Endometrial microvascular endothelial cells (primary cell): ENCODE data around the gene FOXL2NB. TPM values are rescaled to one million over a fixed set of nuclear protein-coding genes. Genes with fewer than 3 reads are reported as not detected.

ENCODE experiments used
- in situ Hi-C: cut with HindIII; loops from 2 replicates; pipeline ENCODE4 v1.10.0; 2017; ENCODE audit warnings: low sequenced_read_pairs, low pct_unique_long_range_greater_than_20kb; ENCODE audit errors: inconsistent ontology term
- total RNA-seq: library from RNA; depleted of rRNA; stranded (reverse); fragments of >200 nt; gene quantifications from one replicate; pipeline ENCODE4 v1.2.3, GENCODE V29; 2015; ENCODE audit errors: inconsistent ontology term

Gene FOXL2NB
- total RNA-seq, 1 donor from 2014 or later = not detected

DNA sequence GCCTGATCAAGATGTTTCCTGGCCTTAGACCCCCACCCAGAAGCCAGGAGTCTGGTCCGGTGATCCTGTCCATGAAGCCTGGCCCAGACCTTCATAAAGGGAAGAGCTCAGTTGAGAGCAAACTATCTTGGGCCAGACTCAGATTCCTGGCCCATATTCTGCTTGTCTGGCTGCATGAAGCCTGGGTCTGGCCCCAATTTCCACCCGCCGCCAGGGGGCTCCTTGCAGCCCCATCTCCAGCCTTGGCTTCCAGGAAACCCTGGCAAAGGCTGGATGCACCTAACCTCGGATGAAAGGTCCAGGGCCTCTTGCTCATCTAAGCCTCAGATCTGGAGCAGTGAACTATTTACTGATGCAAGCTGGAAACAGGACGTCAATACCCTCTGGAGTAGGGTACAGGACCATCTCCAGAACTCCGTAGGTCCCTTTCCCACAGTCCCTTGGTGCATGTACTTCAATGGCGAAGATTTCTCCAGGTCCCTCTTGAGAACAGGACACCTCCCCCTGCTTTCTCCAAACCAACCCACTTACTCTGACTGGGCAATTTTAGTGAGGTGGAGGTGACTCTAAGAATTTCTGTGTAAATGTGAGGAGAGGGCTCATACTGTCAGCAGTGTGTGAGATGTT is 5.6 kb upstream of the FOXL2NB start:
- in situ Hi-C loops = loop anchor here (25.0 kb wide), 1 partner anchor 396 kb away; the partner anchor contains the start of gene MRPS22

DNA sequence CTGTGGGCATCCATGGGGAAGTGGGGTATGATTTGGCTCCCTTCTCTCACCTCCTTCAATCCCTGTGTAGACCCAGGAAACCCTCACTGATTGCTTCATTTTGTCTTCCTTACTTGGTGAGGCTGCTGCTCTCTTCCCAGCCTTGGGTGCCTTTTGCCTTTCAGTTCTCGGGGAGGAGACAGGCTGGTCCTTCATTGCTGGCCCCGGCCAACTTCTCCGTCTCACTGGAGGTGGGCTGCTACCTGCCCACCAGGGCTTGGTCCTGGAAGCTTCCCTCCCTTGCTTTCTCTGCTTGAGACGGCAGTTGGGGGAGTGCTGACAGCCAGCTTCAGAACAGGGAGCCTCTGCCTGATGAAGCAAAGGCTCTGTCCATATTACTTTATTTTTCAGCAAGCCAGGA is 4.7 kb upstream of the FOXL2NB start:
- in situ Hi-C loops = loop anchor here (25.0 kb wide), 1 partner anchor 395 kb away; the partner anchor contains the start of gene MRPS22

DNA sequence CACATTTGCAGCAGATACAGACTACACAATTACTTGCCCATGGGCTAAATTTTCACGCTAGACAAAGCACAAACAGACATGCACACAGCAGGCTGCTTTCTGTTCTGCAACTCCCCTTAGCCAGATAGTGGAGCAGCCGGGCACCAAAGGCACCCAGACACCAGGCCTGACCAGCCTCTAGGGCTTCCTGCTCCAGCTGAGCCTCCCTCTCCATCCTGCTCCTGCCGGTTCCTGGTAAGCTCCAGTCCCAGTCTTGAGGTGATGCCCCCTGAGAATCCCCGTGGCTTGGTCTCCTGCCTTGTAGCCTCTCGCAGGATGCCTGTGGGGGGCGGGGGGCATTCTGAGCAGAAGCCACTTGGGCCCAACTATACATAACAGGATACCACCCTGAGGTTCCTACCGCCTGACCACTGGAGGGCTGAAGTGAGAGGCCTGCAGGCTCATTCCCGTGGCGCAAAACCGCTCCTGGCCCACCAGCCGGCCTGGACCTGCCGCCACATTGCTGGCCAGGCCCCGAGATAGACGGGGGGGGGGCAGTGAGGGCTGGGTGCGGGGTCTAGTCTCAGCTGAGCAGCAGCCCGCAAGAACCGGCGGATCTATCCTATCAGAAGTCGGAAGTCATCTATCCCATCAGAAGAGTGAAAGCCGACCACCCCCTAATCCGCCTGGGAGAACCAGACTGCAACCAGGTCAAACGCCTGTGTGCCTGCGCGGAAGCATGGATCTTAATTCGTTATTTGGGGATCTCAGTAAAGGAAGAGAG is 4.0 kb upstream of the FOXL2NB start:
- in situ Hi-C loops = loop anchor here (25.0 kb wide), 1 partner anchor 394 kb away; the partner anchor contains the start of gene MRPS22

DNA sequence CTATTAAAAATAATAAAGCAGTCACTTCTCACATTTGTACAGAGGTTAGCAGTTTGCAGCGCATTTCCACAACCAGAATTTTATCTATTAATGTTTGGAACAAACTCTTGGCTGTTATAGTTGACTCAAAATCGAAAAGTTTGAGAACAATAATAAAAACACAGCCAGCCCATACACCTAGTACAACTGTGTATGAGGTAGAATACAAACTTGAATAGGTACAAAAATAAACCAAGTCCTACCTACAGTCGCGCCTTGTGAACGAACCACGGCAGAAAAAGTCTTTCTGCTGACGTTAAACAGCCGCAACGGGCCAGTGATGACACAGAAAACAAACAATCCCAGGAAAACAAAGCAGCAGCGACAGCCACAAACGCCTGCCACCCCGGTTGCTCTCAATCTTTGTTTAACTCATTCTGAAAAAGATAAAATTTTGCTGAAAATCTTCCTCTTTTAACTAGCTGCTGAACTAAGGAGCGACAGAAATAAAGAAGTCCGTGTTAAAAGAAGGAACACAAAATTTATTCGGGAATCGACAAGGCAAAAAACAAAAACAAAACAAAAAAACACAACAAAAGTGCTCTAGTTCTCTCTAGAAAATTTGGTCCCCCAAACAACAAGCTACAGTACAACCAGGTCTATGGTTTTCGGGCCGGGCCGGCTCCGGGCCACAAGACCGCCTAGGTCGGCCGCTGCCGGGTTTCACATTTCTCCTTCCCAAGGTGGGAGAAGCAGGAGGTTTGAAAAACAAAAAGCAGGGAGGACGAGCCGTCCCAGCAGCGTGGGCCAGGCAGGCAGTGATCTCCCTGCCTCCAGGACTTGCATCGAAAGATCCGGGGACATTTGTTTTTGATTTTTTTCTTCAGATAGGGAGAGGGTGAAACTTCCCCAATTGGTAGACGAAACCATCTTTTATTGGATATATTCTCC is 3.0 kb upstream of the FOXL2NB start:
- in situ Hi-C loops = loop anchor here (25.0 kb wide), 1 partner anchor 393 kb away; the partner anchor contains the start of gene MRPS22

DNA sequence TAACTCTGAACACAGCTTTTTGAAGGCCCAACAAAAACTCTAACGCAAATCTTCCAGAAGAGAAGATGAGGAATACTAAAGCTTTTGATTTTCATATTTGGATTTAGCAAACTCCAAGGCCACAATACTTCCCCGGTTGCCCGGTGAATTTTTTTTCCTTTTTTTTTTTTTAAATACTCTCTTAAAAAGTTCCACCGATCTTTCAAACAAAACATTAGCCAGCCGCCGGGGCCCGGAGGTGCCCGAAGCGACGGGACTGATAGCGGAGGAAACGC is 2.4 kb upstream of the FOXL2NB start:
- in situ Hi-C loops = loop anchor here (25.0 kb wide), 1 partner anchor 393 kb away; the partner anchor contains the start of gene MRPS22

DNA sequence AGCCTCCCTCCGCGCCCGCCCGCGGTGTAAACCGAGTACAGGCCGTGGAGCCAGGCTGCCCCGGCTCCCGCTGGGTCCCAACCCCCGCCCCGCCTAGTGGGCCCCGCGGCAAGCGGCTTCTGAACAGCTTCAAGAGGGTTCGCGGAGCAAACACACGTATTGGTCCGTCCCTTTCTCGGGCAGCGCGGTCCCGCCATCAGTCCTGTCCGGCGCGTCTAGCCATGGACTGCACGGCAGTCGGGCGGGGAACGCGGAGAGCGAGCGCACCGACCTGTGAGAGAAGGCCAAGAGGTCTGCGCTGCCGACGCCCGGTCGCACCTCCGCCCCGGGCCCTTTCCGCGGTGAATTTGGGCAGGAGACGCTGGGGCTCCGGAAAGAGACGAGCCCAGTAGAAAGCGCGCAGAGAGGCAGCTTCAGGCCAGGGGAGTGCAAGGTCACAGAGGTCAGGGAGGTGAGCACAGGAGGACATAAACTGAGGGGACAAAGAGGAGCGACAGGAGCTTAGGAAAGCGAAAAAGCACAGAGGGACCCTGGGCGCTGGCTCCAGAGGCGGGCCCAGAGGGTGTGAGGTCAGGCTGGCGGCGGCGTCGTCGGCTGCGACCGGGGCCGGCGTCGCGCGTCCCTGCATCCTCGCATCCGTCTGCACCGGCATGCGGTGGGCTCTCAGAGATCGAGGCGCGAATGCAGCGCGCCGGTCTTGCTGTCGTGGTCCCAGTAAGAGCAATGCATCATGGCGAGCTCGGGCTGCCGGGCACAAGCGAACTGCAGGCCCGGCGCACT is 1.9 kb upstream of the FOXL2NB start:
- in situ Hi-C loops = loop anchor here (25.0 kb wide), 1 partner anchor 392 kb away; the partner anchor contains the start of gene MRPS22

DNA sequence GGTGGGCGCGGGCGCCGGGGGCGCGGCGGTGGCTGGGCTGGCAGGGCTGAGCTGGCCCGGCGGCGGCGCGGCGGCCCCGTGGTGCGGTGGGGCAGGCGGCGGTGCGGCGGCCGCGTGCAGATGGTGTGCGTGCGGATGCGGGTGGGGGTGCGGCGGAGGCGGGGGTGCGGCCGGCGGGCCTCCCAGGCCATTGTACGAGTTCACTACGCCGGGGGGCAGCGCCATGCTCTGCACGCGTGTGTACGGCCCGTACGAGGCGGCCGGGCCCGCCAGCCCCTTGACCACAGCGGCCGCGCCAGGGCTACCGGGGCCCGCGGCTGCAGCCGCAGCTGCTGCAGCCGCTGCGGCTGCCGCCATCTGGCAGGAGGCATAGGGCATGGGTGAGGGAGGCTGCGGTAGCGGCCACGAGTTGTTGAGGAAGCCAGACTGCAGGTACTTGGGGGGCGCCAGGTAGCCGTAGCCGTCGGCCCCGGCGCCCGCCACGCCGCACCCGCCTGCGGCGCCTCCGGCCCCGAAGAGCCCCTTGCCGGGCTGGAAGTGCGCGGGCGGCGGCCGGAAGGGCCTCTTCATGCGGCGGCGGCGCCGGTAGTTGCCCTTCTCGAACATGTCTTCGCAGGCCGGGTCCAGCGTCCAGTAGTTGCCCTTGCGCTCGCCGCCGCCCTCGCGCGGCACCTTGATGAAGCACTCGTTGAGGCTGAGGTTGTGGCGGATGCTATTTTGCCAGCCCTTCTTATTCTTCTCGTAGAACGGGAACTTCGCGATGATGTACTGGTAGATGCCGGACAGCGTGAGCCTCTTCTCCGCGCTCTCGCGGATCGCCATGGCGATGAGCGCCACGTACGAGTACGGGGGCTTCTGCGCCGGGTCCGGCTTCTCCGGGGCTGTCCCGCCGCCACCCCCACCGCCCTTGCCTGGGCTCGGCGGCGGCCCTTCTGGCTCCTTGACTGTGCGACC is 1.0 kb upstream of the FOXL2NB start:
- in situ Hi-C loops = loop anchor here (25.0 kb wide), 1 partner anchor 391 kb away; the partner anchor contains the start of gene MRPS22

DNA sequence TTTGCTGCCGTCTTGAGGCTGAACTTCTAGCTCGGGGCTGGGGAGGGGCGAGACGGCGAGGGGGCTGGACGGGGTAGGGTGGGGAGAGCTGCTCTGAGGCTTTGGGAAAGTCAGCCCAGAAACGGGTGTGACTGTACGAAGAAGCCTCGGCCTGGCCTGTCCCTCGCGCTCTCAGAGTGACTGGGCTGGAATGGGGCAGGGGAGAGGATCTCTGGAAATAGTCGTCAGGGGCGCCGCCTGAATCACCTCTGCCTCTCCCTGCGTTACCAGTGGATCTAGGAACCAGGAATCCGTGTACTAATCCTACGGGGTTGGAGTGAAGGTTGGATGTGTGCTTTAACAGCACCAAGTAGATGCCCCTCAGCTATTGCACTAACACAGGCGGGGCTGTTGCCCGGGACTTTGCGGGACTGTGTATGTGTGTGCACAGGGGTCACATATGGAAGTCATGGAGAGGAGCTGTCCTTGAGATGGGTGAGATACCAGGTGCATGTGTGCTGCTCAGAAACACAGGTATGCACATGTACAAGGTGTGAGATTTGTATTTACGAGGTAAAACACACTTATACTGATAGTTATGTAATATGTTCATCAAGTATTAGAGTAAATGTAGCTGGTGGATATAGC is 591 bp downstream of the FOXL2NB start:
- in situ Hi-C loops = loop anchor here (25.0 kb wide), 1 partner anchor 390 kb away; the partner anchor contains the start of gene MRPS22

DNA sequence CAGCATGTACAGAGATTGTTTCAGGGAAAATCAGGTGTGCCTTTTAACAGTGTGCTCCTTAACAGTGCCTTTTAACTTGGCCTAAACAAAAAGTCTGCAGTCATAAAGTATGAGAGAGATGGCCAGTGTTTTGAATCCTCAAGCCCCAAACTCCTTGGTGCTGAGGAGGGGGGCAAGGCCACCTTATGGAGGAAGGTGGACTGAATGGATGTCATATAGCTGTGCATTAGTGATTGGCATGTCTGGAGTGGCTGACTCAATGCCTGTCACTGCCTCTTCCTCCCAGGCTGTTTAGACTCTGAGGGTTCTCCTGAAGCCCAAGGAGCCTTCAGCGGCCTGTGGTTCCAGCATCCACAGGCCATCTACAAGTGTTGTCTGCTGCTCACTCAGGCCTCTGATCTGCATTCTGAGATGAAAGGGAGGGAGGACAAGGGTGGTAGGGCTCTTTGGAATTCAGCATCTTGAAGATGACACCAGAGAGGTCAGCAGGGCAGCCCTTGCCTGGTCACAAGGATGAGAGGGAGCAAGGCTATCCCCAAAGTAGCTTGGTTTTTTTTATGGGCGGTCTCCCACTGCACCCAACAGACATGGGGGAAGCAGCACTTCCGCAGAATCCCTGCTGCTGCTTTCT is 1.5 kb downstream of the FOXL2NB start:
- in situ Hi-C loops = loop anchor here (25.0 kb wide), 1 partner anchor 389 kb away; the partner anchor contains the start of gene MRPS22

DNA sequence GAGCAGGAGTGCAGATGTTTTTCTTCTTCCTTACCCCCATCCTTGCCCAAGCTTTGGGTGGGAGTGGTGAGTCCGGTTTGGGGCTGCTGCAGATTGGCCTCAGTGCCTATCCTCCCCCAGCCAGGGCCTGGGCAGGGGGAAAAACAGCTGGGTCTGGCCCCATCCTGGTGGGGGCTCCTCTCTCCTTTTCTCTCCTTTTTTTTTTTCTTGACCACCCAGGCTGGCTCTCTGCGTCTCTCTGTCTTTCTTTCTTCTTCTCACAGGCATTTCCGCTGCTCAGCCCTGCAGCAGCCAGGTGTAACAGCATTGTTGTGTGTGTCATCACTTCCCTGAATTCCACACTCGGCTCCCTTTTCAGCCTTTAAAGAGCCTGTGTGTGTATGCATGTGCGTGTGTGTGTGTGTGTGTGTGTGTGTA is 2.0 kb downstream of the FOXL2NB start:
- in situ Hi-C loops = loop anchor here (25.0 kb wide), 1 partner anchor 388 kb away; the partner anchor contains the start of gene MRPS22

DNA sequence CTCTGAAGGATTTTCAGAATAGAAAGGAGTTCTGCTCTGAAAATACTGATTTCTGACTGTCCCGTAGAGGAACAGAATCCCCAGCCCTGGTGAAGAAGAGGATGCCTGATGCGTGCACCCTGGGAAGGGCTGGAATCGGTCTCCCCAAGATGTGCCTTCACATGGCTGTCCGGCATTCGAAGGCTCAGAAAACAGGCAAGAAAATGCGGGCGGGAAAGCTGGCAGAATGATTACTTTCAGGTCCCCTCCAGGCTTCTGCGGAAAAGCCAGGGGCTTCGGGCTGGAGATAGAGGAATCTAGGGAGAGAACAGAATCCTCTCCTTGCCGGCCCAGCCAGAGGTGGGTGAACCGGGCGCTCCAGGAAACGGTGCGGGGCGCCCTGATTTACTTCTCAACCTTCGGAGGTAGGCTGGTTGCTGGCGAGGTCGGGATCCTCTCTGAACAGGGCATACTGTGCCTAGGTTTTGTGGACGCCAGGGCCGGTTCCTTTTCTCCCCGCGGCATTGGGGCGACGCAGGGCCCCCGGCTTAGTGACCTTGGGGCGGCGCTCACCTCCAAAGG is 2.5 kb downstream of the FOXL2NB start:
- in situ Hi-C loops = loop anchor here (25.0 kb wide), 1 partner anchor 388 kb away; the partner anchor contains the start of gene MRPS22

DNA sequence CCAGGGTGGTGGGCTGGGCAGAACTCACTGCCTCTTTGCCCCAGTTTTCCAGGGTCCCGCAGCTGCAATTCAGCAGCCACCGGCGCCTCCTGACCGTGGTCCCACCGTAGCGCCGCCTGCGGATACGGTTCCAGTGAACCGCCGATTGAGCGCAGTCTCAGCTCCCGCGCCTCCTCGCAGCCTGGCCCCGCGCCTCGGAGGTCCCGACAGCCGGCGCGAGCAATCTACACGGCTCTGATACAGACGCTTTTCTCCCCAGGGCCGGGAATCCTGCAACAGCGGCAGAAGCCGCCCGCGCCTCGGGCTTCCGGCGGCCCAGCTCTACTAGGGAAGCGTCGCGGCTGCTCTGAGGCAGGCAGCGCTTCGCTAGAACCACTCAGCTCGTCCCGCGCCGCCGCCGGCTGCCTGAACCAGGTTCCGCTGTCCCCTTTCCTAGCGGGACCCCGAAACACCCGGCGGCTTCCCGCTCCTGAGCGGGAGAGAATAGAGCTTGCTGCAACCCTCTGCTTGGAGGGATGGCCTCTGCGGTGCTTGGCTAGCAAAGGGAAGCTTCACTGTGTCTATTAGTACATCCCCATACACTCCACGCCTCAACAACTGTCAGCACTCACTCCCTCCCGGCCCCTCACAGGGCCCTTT is 3.1 kb downstream of the FOXL2NB start:
- in situ Hi-C loops = no loop called here

DNA sequence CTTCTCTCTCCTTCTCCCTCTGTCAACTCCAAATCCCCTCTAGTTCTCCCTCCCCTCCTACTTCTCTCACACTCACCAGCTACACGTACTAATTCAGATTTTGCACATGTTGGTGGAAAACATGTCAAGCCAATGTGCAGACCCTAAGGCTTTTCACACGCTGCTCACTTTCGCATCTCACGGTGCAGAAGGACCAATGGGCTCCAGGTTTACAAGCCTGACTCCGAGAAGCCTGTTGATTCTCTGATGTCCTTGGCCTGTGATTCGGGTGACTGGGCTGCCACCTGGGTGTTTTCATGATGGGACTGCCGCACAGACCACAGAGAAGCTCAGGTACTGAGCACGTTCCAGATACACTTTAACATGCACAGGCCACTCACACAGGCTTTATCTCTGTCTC is 3.7 kb downstream of the FOXL2NB start:
- in situ Hi-C loops = no loop called here

DNA sequence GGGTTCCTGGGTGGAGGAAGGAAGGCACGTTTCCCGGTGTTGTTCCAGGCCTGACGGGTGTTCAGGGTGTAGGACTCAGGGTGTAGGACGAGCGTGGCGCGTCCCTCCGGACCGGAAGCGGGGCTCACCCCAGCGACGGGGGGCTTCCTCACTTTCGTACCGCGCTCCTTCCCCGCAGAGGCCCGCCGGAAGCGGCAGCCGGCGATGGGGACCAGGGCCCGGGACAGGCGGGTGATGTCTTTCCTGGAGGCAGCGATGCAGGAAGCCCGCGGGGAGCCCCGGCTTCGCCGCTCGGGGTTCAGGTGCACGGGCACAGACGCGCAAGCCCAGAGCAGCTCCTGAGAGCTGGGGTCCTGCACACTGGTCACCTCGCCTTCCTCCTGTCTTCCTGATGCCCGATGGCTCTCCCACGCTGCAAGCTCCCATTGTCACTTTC is 13.4 kb downstream of the FOXL2NB start:
- in situ Hi-C loops = no loop called here

DNA sequence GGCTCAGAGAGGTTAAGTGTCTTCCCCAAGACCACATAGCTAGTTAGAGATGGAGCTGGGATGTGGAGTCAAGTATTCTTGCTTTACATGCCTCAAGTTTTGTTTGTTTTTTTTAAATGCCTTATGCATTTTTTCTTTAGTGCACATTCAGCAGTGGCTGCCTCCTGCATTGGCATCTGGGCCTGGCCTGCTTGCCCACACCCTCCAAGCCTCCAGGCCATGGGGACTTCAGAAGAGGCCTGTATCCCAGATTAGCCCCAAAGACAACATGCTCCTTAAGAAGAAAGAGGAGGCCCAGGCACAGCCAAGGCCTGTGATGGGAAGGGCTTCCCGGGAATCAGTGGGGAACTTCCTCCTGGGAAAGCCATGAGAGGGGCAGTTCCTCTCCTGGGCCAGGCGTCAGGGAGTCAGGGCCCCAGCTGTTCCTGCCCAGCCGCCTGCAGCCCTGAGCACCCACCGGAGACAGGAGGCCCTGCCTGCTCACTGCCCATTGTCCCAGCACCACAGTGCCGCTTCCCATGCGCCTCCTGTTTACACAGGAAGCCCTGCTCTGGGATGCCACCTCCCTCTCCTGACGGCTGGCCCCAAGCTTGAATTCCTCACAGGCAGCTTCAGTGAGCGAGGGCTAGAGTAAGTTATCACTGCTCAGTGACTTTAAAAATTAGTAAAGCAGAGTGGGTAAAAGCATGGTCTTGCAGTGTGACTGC is 16.0 kb downstream of the FOXL2NB start:
- in situ Hi-C loops = no loop called here
